Smooth muscle cell of trachea (primary cell): ENCODE results near the gene HP. TPM values are rescaled to one million over a fixed set of nuclear protein-coding genes. Genes with fewer than 3 reads are reported as not detected.

Experiments used
- total RNA-seq: library from RNA; depleted of rRNA; stranded (reverse); fragments of >200 nt; gene quantifications from 2 replicates; pipeline ENCODE4 v1.2.1, GENCODE V29; 2014

The HP gene
- not detected in 2 replicates for total RNA-seq

DNA sequence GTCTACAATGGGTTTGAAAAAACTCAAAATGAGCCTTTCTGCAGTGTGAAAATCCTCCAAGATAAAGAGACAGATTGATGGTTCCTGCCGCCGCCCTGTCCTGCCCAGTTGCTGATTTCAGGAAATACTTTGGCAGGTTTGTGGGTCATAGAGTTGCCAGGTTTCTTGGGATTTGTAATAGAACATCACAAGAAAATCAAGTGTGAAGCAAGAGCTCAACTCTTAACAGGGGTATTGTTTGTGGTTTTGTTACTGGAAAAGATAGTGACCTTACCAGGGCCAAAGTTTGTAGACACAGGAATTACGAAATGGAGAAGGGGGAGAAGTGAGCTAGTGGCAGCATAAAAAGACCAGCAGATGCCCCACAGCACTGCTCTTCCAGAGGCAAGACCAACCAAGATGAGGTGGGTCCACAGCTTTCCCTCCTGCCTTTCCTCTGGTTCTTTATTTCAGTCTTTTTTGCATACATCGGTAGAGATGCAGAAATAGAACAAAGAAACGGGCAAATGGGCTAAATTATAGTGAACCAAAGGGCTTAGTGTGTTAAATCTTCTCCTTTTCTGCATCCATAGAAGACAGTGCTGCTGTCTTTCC is at the start of gene HP:
Gene HP, plus strand, starts transcription at position 252 of the 594 bp plus-strand sequence. Its CDS starts 148 bp downstream, at position 400.

GRCh38 chr16:72008424-72009216 is 45.7 kb upstream of the HP start, which contains the start of gene DHODH:
TSS of gene DHODH (plus strand) at chr16:72008744. CDS start at chr16:72008765, 21 bp downstream.

GRCh38 chr16:72093448-72094265 is 39.4 kb downstream of the HP start, which contains the start of the genes DHX38 and TXNL4B:
TSS of gene DHX38 (plus strand) at chr16:72093847. CDS start at chr16:72096158, 2,311 bp downstream.
TSS of gene TXNL4B (minus strand) at chr16:72093620. CDS start at chr16:72090749, 2,871 bp downstream.

Other genes with a start within 250 kb of the HP start
- gene AP1G1, start 245.7 kb upstream of the HP start, total RNA-seq, result 76.6 and 78.1 TPM in 2 replicates
- gene ATXN1L, start 208.5 kb upstream of the HP start, total RNA-seq, result 8.6 and 13.9 TPM in 2 replicates
- gene ZNF821, start 170.3 kb upstream of the HP start, total RNA-seq, result 4.1 and 4.6 TPM in 2 replicates
- 206 and 207 TPM in 2 replicates for gene IST1, start 159.0 kb upstream of the HP start, total RNA-seq
- gene PKD1L3, start 54.1 kb upstream of the HP start, total RNA-seq, result under 0.01 TPM in 1 of 2 replicates, not detected in the other
- 3.0 and 3.8 TPM in 2 replicates for gene DHODH, start 45.8 kb upstream of the HP start, total RNA-seq
- not detected in 2 replicates for gene HPR, start 8.7 kb downstream of the HP start, total RNA-seq
- gene TXNL4B, start 39.1 kb downstream of the HP start, total RNA-seq, result 6.9 and 13.5 TPM in 2 replicates
- gene DHX38, start 39.3 kb downstream of the HP start, total RNA-seq, result 54.3 and 92.8 TPM in 2 replicates
- gene PMFBP1, start 117.7 kb downstream of the HP start, total RNA-seq, result 0.17 and 0.29 TPM in 2 replicates